IMR-90 (cell line): ENCODE data around the gene TEX13C. TPM values are rescaled to one million over a fixed set of nuclear protein-coding genes. Genes with fewer than 3 reads are reported as not detected.

Experiments used
- ATAC-seq: fragments of 200-7000 bp; cut with Tn5 transposase; 2 replicates; pipeline ENCODE4 v1.9.1; 2020; ENCODE audit warnings: low read depth, mild to moderate bottlenecking, moderate library complexity
- BruUV-seq: library from RNA; stranded (reverse); fragments of 400-500 nt; replicated peaks from 2 replicates; lab custom pipeline; 2021; lab: Mats Ljungman, UMichigan
- CTCF ChIA-PET: fragments of 300-600 bp; formaldehyde crosslinking; extraction: SDS; loops from one replicate; lab custom pipeline; 2021; ENCODE audit warnings: antibody characterized with exemption; lab: Yijun Ruan, JAX
- POLR2A ChIA-PET: fragments of 300-600 bp; sonication (Branson Sonifier 250); formaldehyde crosslinking; loops from one replicate; lab custom pipeline; 2022; ENCODE audit warnings: antibody characterized with exemption; ENCODE audit not compliant: unreplicated experiment; lab: Charles Lee
- DNase-seq: peaks from one replicate; pipeline ENCODE4 v3.0.0; 2013
- H2AFZ ChIP-seq: replicated peaks from 2 replicates; pipeline ENCODE3; 2013; ENCODE audit warnings: low read length, mild to moderate bottlenecking; ENCODE audit not compliant: poor library complexity
- H2AK5ac ChIP-seq: 2 replicates; pipeline ENCODE4 v1.6.1; 2013; ENCODE audit warnings: low read depth, low read length, inconsistent platforms
- H2AK9ac ChIP-seq: replicated peaks from 2 replicates; pipeline ENCODE3; 2013; ENCODE audit warnings: mild to moderate bottlenecking, low read depth, low read length, moderate library complexity; ENCODE audit not compliant: poor library complexity
- H2BK120ac ChIP-seq: 2 replicates; pipeline ENCODE4 v1.6.1; 2013; ENCODE audit warnings: low read depth, low read length, inconsistent platforms
- H2BK15ac ChIP-seq: 3 replicates; pipeline ENCODE4 v1.6.1; 2013; ENCODE audit warnings: low read depth, low read length, inconsistent platforms
- H2BK20ac ChIP-seq: 2 replicates; pipeline ENCODE4 v1.6.1; 2013; ENCODE audit warnings: low read depth, mild to moderate bottlenecking, inconsistent platforms, low read length, moderate library complexity
- H2BK5ac ChIP-seq: 2 replicates; pipeline ENCODE4 v1.6.1; 2013; ENCODE audit warnings: mild to moderate bottlenecking, low read depth, low read length, inconsistent platforms; ENCODE audit not compliant: poor library complexity, severe bottlenecking
- H3K14ac ChIP-seq: replicated peaks from 2 replicates; pipeline ENCODE4 v1.6.1; 2013; ENCODE audit warnings: low read depth, low read length, inconsistent platforms
- H3K18ac ChIP-seq: 2 replicates; pipeline ENCODE4 v1.6.1; 2013; ENCODE audit warnings: low read depth, low read length, control low read depth
- H3K23ac ChIP-seq: 2 replicates; pipeline ENCODE4 v1.6.1; 2013; ENCODE audit warnings: low read depth, low read length, inconsistent platforms
- H3K27ac ChIP-seq: 2 replicates; pipeline ENCODE4 v1.5.1; 2013; ENCODE audit warnings: mild to moderate bottlenecking, control low read depth, low read length; ENCODE audit not compliant: insufficient read depth
- H3K27me3 ChIP-seq: 2 replicates; pipeline ENCODE4 v1.6.1; 2013; ENCODE audit warnings: low read length; ENCODE audit not compliant: control insufficient read depth, insufficient read depth
- H3K36me3 ChIP-seq: 2 replicates; pipeline ENCODE4 v1.6.1; 2013; ENCODE audit warnings: low read length, mixed read lengths; ENCODE audit not compliant: control insufficient read depth, insufficient read depth
- H3K4ac ChIP-seq: 2 replicates; pipeline ENCODE4 v1.6.1; 2013; ENCODE audit warnings: low read depth, low read length, inconsistent platforms
- H3K4me1 ChIP-seq: 2 replicates; pipeline ENCODE4 v1.6.1; 2013; ENCODE audit warnings: low read length, mixed read lengths; ENCODE audit not compliant: control insufficient read depth, insufficient read depth
- H3K4me2 ChIP-seq: 2 replicates; pipeline ENCODE4 v1.6.1; 2013; ENCODE audit warnings: low read depth, mild to moderate bottlenecking, control low read depth, low read length, moderate library complexity
- H3K4me3 ChIP-seq: 2 replicates; pipeline ENCODE4 v1.5.1; 2013; ENCODE audit warnings: low read depth, mild to moderate bottlenecking, control low read depth, low read length, moderate library complexity; ENCODE audit not compliant: insufficient read depth
- H3K56ac ChIP-seq: 2 replicates; pipeline ENCODE4 v1.6.1; 2013; ENCODE audit warnings: low read length, inconsistent platforms; ENCODE audit not compliant: insufficient read depth; ENCODE audit errors: extremely low read depth
- H3K79me1 ChIP-seq, 2 experiments: 2 replicates each; pipeline ENCODE4 v1.6.1; 2013; ENCODE audit warnings: low read length in 2 of 2, inconsistent platforms in 1 of 2, low read depth in 1 of 2
- H3K9ac ChIP-seq: 2 replicates; pipeline ENCODE4 v1.6.1; 2013; ENCODE audit warnings: low read depth, low read length, control low read depth
- H3K9me1 ChIP-seq: 2 replicates; pipeline ENCODE4 v1.6.1; 2013; ENCODE audit warnings: low read length, inconsistent platforms; ENCODE audit not compliant: insufficient read depth
- H3K9me3 ChIP-seq: 2 replicates; pipeline ENCODE4 v1.6.1; 2013; ENCODE audit warnings: low read length; ENCODE audit not compliant: control insufficient read depth, insufficient read depth
- H4K20me1 ChIP-seq: 2 replicates; pipeline ENCODE4 v1.6.1; 2013; ENCODE audit warnings: low read length, inconsistent platforms; ENCODE audit not compliant: insufficient read depth
- H4K5ac ChIP-seq: 2 replicates; pipeline ENCODE4 v1.6.1; 2013; ENCODE audit warnings: mild to moderate bottlenecking, low read depth, low read length, control low read depth
- H4K8ac ChIP-seq, 2 experiments: 2 replicates each; pipeline ENCODE4 v1.6.1; 2013; ENCODE audit warnings: low read depth in 2 of 2, low read length in 2 of 2, control low read depth in 1 of 2, inconsistent platforms in 1 of 2
- H4K91ac ChIP-seq: 2 replicates; pipeline ENCODE4 v1.6.1; 2013; ENCODE audit warnings: low read depth, low read length, inconsistent platforms; ENCODE audit not compliant: insufficient read depth
- CEBPB ChIP-seq: IDR thresholded peaks from 2 replicates; pipeline ENCODE4 v1.6.1; 2012; ENCODE audit warnings: low read depth, low read length, improper control_type of control experiment
- CHD1 ChIP-seq: IDR thresholded peaks from 2 replicates; pipeline ENCODE4 v1.6.1; 2012; ENCODE audit warnings: low read depth, low read length, improper control_type of control experiment
- CTCF ChIP-seq: conservative IDR thresholded peaks from 2 replicates; pipeline ENCODE4 v1.5.1; 2012; ENCODE audit warnings: mild to moderate bottlenecking, low read depth, low read length, improper control_type of control experiment
- FOS ChIP-seq: fragments of 150-350 bp; IDR thresholded peaks from 2 replicates; pipeline ENCODE4 v1.6.1; 2016; ENCODE audit warnings: low read depth, low read length
- MAFK ChIP-seq: IDR thresholded peaks from 2 replicates; pipeline ENCODE4 v1.6.1; 2012; ENCODE audit warnings: low read depth, low read length, improper control_type of control experiment
- MAZ ChIP-seq: IDR thresholded peaks from 2 replicates; pipeline ENCODE4 v1.6.1; 2012; ENCODE audit warnings: low read depth, mild to moderate bottlenecking, low read length, improper control_type of control experiment, moderate library complexity, borderline replicate concordance
- MXI1 ChIP-seq: IDR thresholded peaks from 2 replicates; pipeline ENCODE4 v1.6.1; 2012; ENCODE audit warnings: low read depth, mild to moderate bottlenecking, low read length, moderate library complexity, borderline replicate concordance
- POLR2A ChIP-seq: IDR thresholded peaks from 2 replicates; pipeline ENCODE4 v1.6.1; 2012; ENCODE audit warnings: mild to moderate bottlenecking, low read depth, low read length
- RAD21 ChIP-seq: IDR thresholded peaks from 2 replicates; pipeline ENCODE4 v1.6.1; 2012; ENCODE audit warnings: low read length, improper control_type of control experiment
- RFX5 ChIP-seq: IDR thresholded peaks from 2 replicates; pipeline ENCODE4 v1.8.0; 2012; ENCODE audit warnings: low read depth, mild to moderate bottlenecking, low read length, moderate library complexity
- SMC3 ChIP-seq: fragments of 150-350 bp; IDR thresholded peaks from 2 replicates; pipeline ENCODE4 v1.6.1; 2016; ENCODE audit warnings: low read depth, mild to moderate bottlenecking, antibody characterized with exemption, low read length, moderate library complexity
- USF2 ChIP-seq: fragments of 150-350 bp; IDR thresholded peaks from 2 replicates; pipeline ENCODE4 v1.6.1; 2017; ENCODE audit warnings: mild to moderate bottlenecking, antibody characterized with exemption, low read length, low read depth
- WGBS, 2 experiments: methylation state at CpG; one replicate each; pipeline versions ENCODE4 v1.1.5 to v1.1.7; 2013; ENCODE audit warnings: missing lambda C conversion rate in 2 of 2; ENCODE audit not compliant: insufficient read length in 1 of 2; ENCODE audit errors: extremely low coverage in 2 of 2; 5-methylcytosine and 5-hydroxymethylcytosine counted together
- dilution Hi-C: fragments of 300-500 bp; cut with HindIII; formaldehyde crosslinking; loops from one replicate; pipeline ENCODE4 v1.14.3; 2018; ENCODE audit warnings: low sequenced_read_pairs; ENCODE audit not compliant: unreplicated experiment
- in situ Hi-C: fragments of 300-500 bp; cut with MboI; formaldehyde crosslinking; loops from 3 replicates; pipeline ENCODE4 v1.14.3; 2019; ENCODE audit warnings: low sequenced_read_pairs, inconsistent platforms, mixed read lengths
- intact Hi-C: fragments of 100-400 bp; cut with micrococcal nuclease; formaldehyde crosslinking; loops from 2 replicates; pipeline ENCODE4 v1.10.0; 2022
- polyA plus RNA-seq, 3 experiments: library from polyadenylated mRNA; depleted of rRNA; stranded (reverse); fragments of >200 nt; gene quantifications; 2 replicates each; pipeline ENCODE4 v1.2.3, GENCODE V29; 2012; ENCODE audit warnings: low replicate concordance in 1 of 3
- total RNA-seq: library from RNA; depleted of rRNA; stranded (reverse); fragments of >200 nt; gene quantifications from 2 replicates; pipeline ENCODE4 v1.2.3, GENCODE V29; 2012

Gene TEX13C
- total and polyA plus RNA-seq, 2 of the 4 experiments (the other 2 are of a cell fraction) = not detected

GRCh38 chrX:125289209-125289608 is 30.5 kb upstream of the TEX13C start:
- no peaks in the 10 kb centered on the region for H3K4me1 ChIP-seq
- no peak for TF ChIP-seq SMC3
- TF ChIP-seq MXI1 = no peak
- no peak for TF ChIP-seq CTCF
- TF ChIP-seq MAFK = no peak
- TF ChIP-seq FOS = no peak
- no peak for TF ChIP-seq USF2
- no peak for TF ChIP-seq MAZ
- no peak for TF ChIP-seq RFX5
- TF ChIP-seq CHD1 = no peak
- no peak for TF ChIP-seq RAD21
- no peak for TF ChIP-seq CEBPB
- TF ChIP-seq POLR2A = no peak
- WGBS, 2 experiments = no CpG with 5 or more reads among the region's 1 CpG
- no peak overlapping the region; the same call in 1 of the 2 replicates for H2AK5ac ChIP-seq
- peak overlapping the region; percentile 46; the same call in 1 of the 2 replicates for H3K18ac ChIP-seq
- peak overlapping the region; percentile 41 for H2AFZ ChIP-seq
- no peak overlapping the region for H3K14ac ChIP-seq
- 0 out of 2 replicates have a peak overlapping the region, but pooled peaks have one; percentile 24 for H3K56ac ChIP-seq
- dilution Hi-C loops (no loop called here), in situ Hi-C loops (no loop called here), intact Hi-C loops (no loop called here)
- no peak overlapping the region for H4K8ac ChIP-seq
- H3K27ac ChIP-seq = peak overlapping the region; percentile 58; the same call in 1 of the 2 replicates
- H4K5ac ChIP-seq = no peak overlapping the region
- no peak overlapping the region for H3K4me2 ChIP-seq
- ATAC-seq (no peak; the same call in 1 of the 2 replicates), DNase-seq (peak; percentile 44)
- no peak overlapping the region for H3K9ac ChIP-seq
- peak overlapping the region; percentile 78 for H2BK5ac ChIP-seq
- peak overlapping the region; percentile 45 for H2BK20ac ChIP-seq
- ChIA-PET CTCF (no interaction called here), POLR2A (no interaction called here)
- H3K4ac ChIP-seq = peak overlapping the region; percentile 53
- no peak overlapping the region for H2BK15ac ChIP-seq
- H3K9me1 ChIP-seq = no peaks in the 10 kb centered on the region
- H4K20me1 ChIP-seq = no peaks in the 10 kb centered on the region
- no peak overlapping the region for H3K4me3 ChIP-seq
- no peaks in the 10 kb centered on the region for H3K79me1 ChIP-seq
- no peak overlapping the region for H2AK9ac ChIP-seq
- H3K9me3 ChIP-seq = no peaks in the 10 kb centered on the region
- H4K91ac ChIP-seq = no peak overlapping the region
- H2BK120ac ChIP-seq = peak overlapping the region; percentile 68
- no peaks in the 10 kb centered on the region for H3K27me3 ChIP-seq
- H3K36me3 ChIP-seq = no peaks in the 10 kb centered on the region
- no peak overlapping the region for H3K23ac ChIP-seq
- no TSS peak for BruUV-seq
